Measurements from ENCODE around the gene SEPHS2.

Gene SEPHS2

GRCh38 chr16:30439720-30440348 is 5.8 kb downstream of the SEPHS2 start:
- no peak for ATAC-seq (replicated peaks; ENCODE audit: extremely low read depth, poor library complexity, severe bottlenecking)
- H3K9me3 Mint-ChIP-seq = no peaks in the 10 kb centered on the region
- no peaks in the 10 kb centered on the region for H3K27me3 Mint-ChIP-seq
- H3K4me3 Mint-ChIP-seq = no peak overlapping the region
- no peak overlapping the region for H3K27ac Mint-ChIP-seq (ENCODE audit: low read depth)
- H3K36me3 Mint-ChIP-seq (ENCODE audit: insufficient read depth) = peaks cover 4% of the 10 kb centered on the region
- peaks cover 27% of the 10 kb centered on the region for H3K4me1 Mint-ChIP-seq
- no peak for DNase-seq (ENCODE audit: low spot score in 2 of 2)

GRCh38 chr16:30438835-30439234 is 6.8 kb downstream of the SEPHS2 start:
- H3K36me3 Mint-ChIP-seq (ENCODE audit: insufficient read depth) = peaks cover 4% of the 10 kb centered on the region
- DNase-seq (ENCODE audit: low spot score in 2 of 2) (no peak), ATAC-seq (replicated peaks; ENCODE audit: extremely low read depth, poor library complexity, severe bottlenecking) (no peak)
- H3K27me3 Mint-ChIP-seq = no peaks in the 10 kb centered on the region
- peaks cover 26% of the 10 kb centered on the region for H3K4me1 Mint-ChIP-seq
- H3K4me3 Mint-ChIP-seq = no peak overlapping the region
- no peak overlapping the region for H3K27ac Mint-ChIP-seq (ENCODE audit: low read depth)
- no peaks in the 10 kb centered on the region for H3K9me3 Mint-ChIP-seq

GRCh38 chr16:30437511-30438046 is 8.1 kb downstream of the SEPHS2 start:
- Mint-ChIP-seq H3K27ac (ENCODE audit: low read depth) (no peak overlapping the region), H3K4me3 (no peak overlapping the region), H3K9me3 (no peaks in the 10 kb centered on the region), H3K27me3 (no peaks in the 10 kb centered on the region), H3K4me1 (peaks cover 17% of the 10 kb centered on the region), H3K36me3 (ENCODE audit: insufficient read depth) (no peaks in the 10 kb centered on the region)
- no peak for ATAC-seq (replicated peaks; ENCODE audit: extremely low read depth, poor library complexity, severe bottlenecking)
- DNase-seq (ENCODE audit: low spot score in 2 of 2) = no peak

GRCh38 chr16:30434852-30435251 is 10.8 kb downstream of the SEPHS2 start:
- Mint-ChIP-seq H3K27me3 (no peaks in the 10 kb centered on the region), H3K4me3 (no peak overlapping the region), H3K9me3 (no peaks in the 10 kb centered on the region), H3K27ac (ENCODE audit: low read depth) (peak overlapping the region; percentile 58), H3K36me3 (ENCODE audit: insufficient read depth) (no peaks in the 10 kb centered on the region), H3K4me1 (peaks cover 12% of the 10 kb centered on the region)
- ATAC-seq (replicated peaks; ENCODE audit: extremely low read depth, poor library complexity, severe bottlenecking) (no peak), DNase-seq (ENCODE audit: low spot score in 2 of 2) (no peak)

- Mint-ChIP-seq H3K4me3 (no peak overlapping the region), H3K4me1 (peaks cover 5% of the 10 kb centered on the region), H3K9me3 (no peaks in the 10 kb centered on the region), H3K36me3 (ENCODE audit: insufficient read depth) (peaks cover 3% of the 10 kb centered on the region), H3K27me3 (no peaks in the 10 kb centered on the region), H3K27ac (ENCODE audit: low read depth) (no peak overlapping the region)
- ATAC-seq (replicated peaks; ENCODE audit: extremely low read depth, poor library complexity, severe bottlenecking) (peak; percentile 1), DNase-seq (ENCODE audit: low spot score in 2 of 2) (no peak)
Measured at GRCh38 chr16:30430428-30430970, 15.2 kb downstream of the SEPHS2 start.

GRCh38 chr16:30429678-30430427 is 15.8 kb downstream of the SEPHS2 start, which contains the start of gene DCTPP1:
Gene DCTPP1 (minus strand): TSS chr16:30430030. CDS start chr16:30429980, 50 bp downstream.
- H3K27me3 Mint-ChIP-seq = no peaks in the 10 kb centered on the region
- peaks cover 5% of the 10 kb centered on the region for H3K4me1 Mint-ChIP-seq
- H3K9me3 Mint-ChIP-seq = no peaks in the 10 kb centered on the region
- H3K4me3 Mint-ChIP-seq = no peak within 1 kb of the TSS
- ATAC-seq (replicated peaks; ENCODE audit: extremely low read depth, poor library complexity, severe bottlenecking) = peak; percentile 99
- no peak within 1 kb of the TSS for H3K27ac Mint-ChIP-seq (ENCODE audit: low read depth)
- DNase-seq (ENCODE audit: low spot score in 2 of 2) = peak; percentile 80 to 96
- peaks cover 6% of the 10 kb centered on the region for H3K36me3 Mint-ChIP-seq (ENCODE audit: insufficient read depth)

GRCh38 chr16:30429418-30429677 is 16.3 kb downstream of the SEPHS2 start:
- ATAC-seq (replicated peaks; ENCODE audit: extremely low read depth, poor library complexity, severe bottlenecking) = peak; percentile 10
- peaks cover 10% of the 10 kb centered on the region for H3K36me3 Mint-ChIP-seq (ENCODE audit: insufficient read depth)
- DNase-seq (ENCODE audit: low spot score in 2 of 2) = no peak
- H3K27me3 Mint-ChIP-seq = no peaks in the 10 kb centered on the region
- H3K4me1 Mint-ChIP-seq = peaks cover 5% of the 10 kb centered on the region
- no peaks in the 10 kb centered on the region for H3K9me3 Mint-ChIP-seq
- H3K4me3 Mint-ChIP-seq = no peak overlapping the region
- H3K27ac Mint-ChIP-seq (ENCODE audit: low read depth) = no peak overlapping the region

GRCh38 chr16:30428055-30428454 is 17.6 kb downstream of the SEPHS2 start:
- Mint-ChIP-seq H3K4me3 (peak overlapping the region; percentile 5), H3K4me1 (no peaks in the 10 kb centered on the region), H3K27ac (ENCODE audit: low read depth) (peak overlapping the region; percentile 53), H3K9me3 (no peaks in the 10 kb centered on the region), H3K27me3 (no peaks in the 10 kb centered on the region), H3K36me3 (ENCODE audit: insufficient read depth) (peaks cover 16% of the 10 kb centered on the region)
- ATAC-seq (replicated peaks; ENCODE audit: extremely low read depth, poor library complexity, severe bottlenecking) (no peak), DNase-seq (ENCODE audit: low spot score in 2 of 2) (no peak)

GRCh38 chr16:30421010-30421409 is 24.7 kb downstream of the SEPHS2 start:
- Mint-ChIP-seq H3K27ac (ENCODE audit: low read depth) (no peak overlapping the region), H3K4me1 (peaks cover 24% of the 10 kb centered on the region), H3K27me3 (no peaks in the 10 kb centered on the region), H3K36me3 (ENCODE audit: insufficient read depth) (peaks cover 20% of the 10 kb centered on the region), H3K9me3 (no peaks in the 10 kb centered on the region), H3K4me3 (no peak overlapping the region)
- ATAC-seq (replicated peaks; ENCODE audit: extremely low read depth, poor library complexity, severe bottlenecking) (no peak), DNase-seq (ENCODE audit: low spot score in 2 of 2) (no peak)

- peak overlapping the region; percentile 72 for H3K4me3 Mint-ChIP-seq
- peaks cover 26% of the 10 kb centered on the region for H3K4me1 Mint-ChIP-seq
- no peak for DNase-seq (ENCODE audit: low spot score in 2 of 2)
- H3K9me3 Mint-ChIP-seq = no peaks in the 10 kb centered on the region
- no peak overlapping the region for H3K27ac Mint-ChIP-seq (ENCODE audit: low read depth)
- no peak for ATAC-seq (replicated peaks; ENCODE audit: extremely low read depth, poor library complexity, severe bottlenecking)
- no peaks in the 10 kb centered on the region for H3K27me3 Mint-ChIP-seq
- H3K36me3 Mint-ChIP-seq (ENCODE audit: insufficient read depth) = peaks cover 10% of the 10 kb centered on the region
Measured at GRCh38 chr16:30418350-30419181, 27.1 kb downstream of the SEPHS2 start.

GRCh38 chr16:30417529-30418349 is 27.9 kb downstream of the SEPHS2 start:
- no peaks in the 10 kb centered on the region for H3K27me3 Mint-ChIP-seq
- no peaks in the 10 kb centered on the region for H3K9me3 Mint-ChIP-seq
- H3K4me3 Mint-ChIP-seq = peak overlapping the region; percentile 72
- H3K27ac Mint-ChIP-seq (ENCODE audit: low read depth) = no peak overlapping the region
- ATAC-seq (replicated peaks; ENCODE audit: extremely low read depth, poor library complexity, severe bottlenecking) (peak; percentile 88), DNase-seq (ENCODE audit: low spot score in 2 of 2) (peak; percentile 72 to 84)
- peaks cover 9% of the 10 kb centered on the region for H3K36me3 Mint-ChIP-seq (ENCODE audit: insufficient read depth)
- peaks cover 26% of the 10 kb centered on the region for H3K4me1 Mint-ChIP-seq

All from central memory CD8-positive, alpha-beta T cell (primary cell).